DOHH2 (cell line): ENCODE results near the gene OXNAD1.

Experiments
- H3F3A ChIP-seq: fragments of 200-600 bp; sonication (generic), shearing (Covaris generic); 2 replicates; pipeline ENCODE4 v1.6.0; 2016; ENCODE audit warnings: antibody characterized with exemption, mild to moderate bottlenecking; ENCODE audit not compliant: control insufficient read depth, insufficient read depth
- H3K27ac ChIP-seq: fragments of 200-600 bp; sonication (generic); 2 replicates; pipeline ENCODE4 v1.5.1; 2014; ENCODE audit warnings: low read depth, mild to moderate bottlenecking, low read length, moderate library complexity
- H3K27me3 ChIP-seq: fragments of 200-600 bp; sonication (generic); 2 replicates; pipeline ENCODE4 v1.6.1; 2014; ENCODE audit warnings: mild to moderate bottlenecking, low read length, mixed read lengths; ENCODE audit not compliant: control insufficient read depth
- H3K36me3 ChIP-seq: fragments of 200-600 bp; sonication (generic); 2 replicates; pipeline ENCODE4 v1.6.1; 2014; ENCODE audit warnings: mild to moderate bottlenecking, low read length, moderate library complexity, mixed read lengths; ENCODE audit not compliant: control insufficient read depth
- H3K4me1 ChIP-seq: fragments of 200-600 bp; sonication (generic); 2 replicates; pipeline ENCODE4 v1.6.1; 2014; ENCODE audit warnings: mild to moderate bottlenecking, low read length, mixed read lengths; ENCODE audit not compliant: control insufficient read depth
- H3K4me2 ChIP-seq: fragments of 200-600 bp; sonication (generic); 2 replicates; pipeline ENCODE4 v1.6.0; 2014; ENCODE audit warnings: mild to moderate bottlenecking, low read length, moderate library complexity
- H3K4me3 ChIP-seq: fragments of 200-600 bp; sonication (generic); 2 replicates; pipeline ENCODE4 v1.5.1; 2014; ENCODE audit warnings: mild to moderate bottlenecking, low read length, mixed read lengths
- H3K79me2 ChIP-seq: fragments of 200-600 bp; sonication (generic); 2 replicates; pipeline ENCODE4 v1.6.1; 2014; ENCODE audit warnings: mild to moderate bottlenecking, low read length, mixed read lengths; ENCODE audit not compliant: control insufficient read depth
- H3K9me2 ChIP-seq: fragments of 200-600 bp; sonication (generic); replicated peaks from 2 replicates; pipeline ENCODE4 v1.6.1; 2014; ENCODE audit warnings: mild to moderate bottlenecking, low read length, mixed read lengths; ENCODE audit not compliant: control insufficient read depth
- H3K9me3 ChIP-seq: fragments of 200-600 bp; sonication (generic); 2 replicates; pipeline ENCODE4 v1.6.1; 2014; ENCODE audit warnings: antibody characterized with exemption, low read length, mixed read lengths; ENCODE audit not compliant: control insufficient read depth, insufficient read depth
- H4K20me1 ChIP-seq: fragments of 200-600 bp; sonication (generic); 2 replicates; pipeline ENCODE4 v1.6.0; 2014; ENCODE audit warnings: low read depth, mild to moderate bottlenecking, antibody characterized with exemption, low read length, moderate library complexity; ENCODE audit not compliant: control insufficient read depth, insufficient read depth
- EZH2phosphoT487 ChIP-seq: fragments of 200-600 bp; sonication (generic); IDR thresholded peaks from 2 replicates; pipeline ENCODE4 v1.6.1; 2017; ENCODE audit warnings: borderline replicate concordance, mild to moderate bottlenecking, antibody characterized with exemption, low read length, moderate library complexity, mixed read lengths
- TF ChIP-seq, protein P1 (sequence below): fragments of 200-600 bp; sonication (generic); IDR thresholded peaks from one replicate; pipeline ENCODE4 v1.5.1; 2014; ENCODE audit warnings: antibody characterized with exemption, mild to moderate bottlenecking, low read depth, low read length; ENCODE audit not compliant: poor library complexity, severe bottlenecking

Gene OXNAD1

GRCh38 chr3:16352428-16352827 lies 87.4 kb downstream of the OXNAD1 start:
- no peaks in the 10 kb centered on the region for H3K9me3 ChIP-seq
- peaks cover 99% of the 10 kb centered on the region for H3K36me3 ChIP-seq
- no peaks in the 10 kb centered on the region for H4K20me1 ChIP-seq
- no peaks in the 10 kb centered on the region for H3K9me2 ChIP-seq
- H3K27me3 ChIP-seq = no peaks in the 10 kb centered on the region
- H3F3A ChIP-seq = no peaks in the 10 kb centered on the region; the same call in 1 of the 2 replicates
- TF ChIP-seq, protein P1, sequence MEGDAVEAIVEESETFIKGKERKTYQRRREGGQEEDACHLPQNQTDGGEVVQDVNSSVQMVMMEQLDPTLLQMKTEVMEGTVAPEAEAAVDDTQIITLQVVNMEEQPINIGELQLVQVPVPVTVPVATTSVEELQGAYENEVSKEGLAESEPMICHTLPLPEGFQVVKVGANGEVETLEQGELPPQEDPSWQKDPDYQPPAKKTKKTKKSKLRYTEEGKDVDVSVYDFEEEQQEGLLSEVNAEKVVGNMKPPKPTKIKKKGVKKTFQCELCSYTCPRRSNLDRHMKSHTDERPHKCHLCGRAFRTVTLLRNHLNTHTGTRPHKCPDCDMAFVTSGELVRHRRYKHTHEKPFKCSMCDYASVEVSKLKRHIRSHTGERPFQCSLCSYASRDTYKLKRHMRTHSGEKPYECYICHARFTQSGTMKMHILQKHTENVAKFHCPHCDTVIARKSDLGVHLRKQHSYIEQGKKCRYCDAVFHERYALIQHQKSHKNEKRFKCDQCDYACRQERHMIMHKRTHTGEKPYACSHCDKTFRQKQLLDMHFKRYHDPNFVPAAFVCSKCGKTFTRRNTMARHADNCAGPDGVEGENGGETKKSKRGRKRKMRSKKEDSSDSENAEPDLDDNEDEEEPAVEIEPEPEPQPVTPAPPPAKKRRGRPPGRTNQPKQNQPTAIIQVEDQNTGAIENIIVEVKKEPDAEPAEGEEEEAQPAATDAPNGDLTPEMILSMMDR = no peak
- no peak for TF ChIP-seq EZH2phosphoT487
- H3K4me3 ChIP-seq = no peak overlapping the region
- H3K79me2 ChIP-seq = peaks cover 95% of the 10 kb centered on the region
- no peak overlapping the region for H3K4me2 ChIP-seq
- peaks cover 4% of the 10 kb centered on the region for H3K4me1 ChIP-seq
- no peak overlapping the region for H3K27ac ChIP-seq

GRCh38 chr3:16354291-16354690 lies 89.3 kb downstream of the OXNAD1 start:
- H3K4me2 ChIP-seq = no peak overlapping the region
- TF ChIP-seq, protein P1 = no peak
- TF ChIP-seq EZH2phosphoT487 = no peak
- no peaks in the 10 kb centered on the region for H3K9me2 ChIP-seq
- no peak overlapping the region for H3K27ac ChIP-seq
- no peaks in the 10 kb centered on the region; the same call in 1 of the 2 replicates for H3F3A ChIP-seq
- peaks cover 99% of the 10 kb centered on the region for H3K36me3 ChIP-seq
- no peak overlapping the region for H3K4me3 ChIP-seq
- peaks cover 20% of the 10 kb centered on the region for H3K4me1 ChIP-seq
- H3K9me3 ChIP-seq = no peaks in the 10 kb centered on the region
- H3K79me2 ChIP-seq = peaks cover 95% of the 10 kb centered on the region
- H4K20me1 ChIP-seq = no peaks in the 10 kb centered on the region
- H3K27me3 ChIP-seq = no peaks in the 10 kb centered on the region
